Stimulated activated naive CD4-positive, alpha-beta T cell treated with Interleukin-2 at 50 U/mL for 16 hours (primary cell): Measurements from ENCODE around the gene BMP5.

Source experiments
- DNase-seq: peaks from one replicate; lab custom pipeline; 2025; lab: John Stamatoyannopoulos, UW

Gene BMP5

GRCh38 chr6:55811074-55811473 is 64.3 kb downstream of the BMP5 start:
- DNase-seq, result no peak

GRCh38 chr6:55802259-55802658 is 73.1 kb downstream of the BMP5 start:
- DNase-seq, result no peak

- no peak for DNase-seq
Observed at GRCh38 chr6:55798571-55798970, 76.8 kb downstream of the BMP5 start.

GRCh38 chr6:55794136-55794812 is 81.1 kb downstream of the BMP5 start:
- DNase-seq, result no peak

- no peak for DNase-seq
Observed at GRCh38 chr6:55785273-55785672, 90.1 kb downstream of the BMP5 start.

GRCh38 chr6:55782275-55782674 is 93.1 kb downstream of the BMP5 start:
- DNase-seq, result no peak

GRCh38 chr6:55778705-55779104 is 96.7 kb downstream of the BMP5 start:
- DNase-seq, result no peak

GRCh38 chr6:55777469-55777868 is 97.9 kb downstream of the BMP5 start:
- no peak for DNase-seq

GRCh38 chr6:55776113-55776512 is 99.3 kb downstream of the BMP5 start:
- no peak for DNase-seq

GRCh38 chr6:55775029-55775318 is 100.4 kb downstream of the BMP5 start:
- DNase-seq, result no peak

- DNase-seq, result no peak
Observed at GRCh38 chr6:55774286-55775028, 100.9 kb downstream of the BMP5 start.

- DNase-seq, result no peak
Observed at GRCh38 chr6:55773620-55774216, 101.7 kb downstream of the BMP5 start.

GRCh38 chr6:55772730-55773129 is 102.7 kb downstream of the BMP5 start:
- DNase-seq, result no peak

GRCh38 chr6:55759536-55759935 is 115.9 kb downstream of the BMP5 start:
- no peak for DNase-seq

- no peak for DNase-seq
Observed at GRCh38 chr6:55758156-55758937, 117.0 kb downstream of the BMP5 start.

GRCh38 chr6:55756531-55757031 is 118.8 kb downstream of the BMP5 start:
- DNase-seq, result no peak

GRCh38 chr6:55748880-55749279 is 126.5 kb downstream of the BMP5 start:
- DNase-seq, result no peak

- no peak for DNase-seq
Observed at GRCh38 chr6:55746473-55746872, 128.9 kb downstream of the BMP5 start.

GRCh38 chr6:55734256-55734655 is 141.1 kb downstream of the BMP5 start:
- no peak for DNase-seq

- DNase-seq, result no peak
Observed at GRCh38 chr6:55729665-55730064, 145.7 kb downstream of the BMP5 start.

- DNase-seq, result no peak
Observed at GRCh38 chr6:55726144-55726543, 149.2 kb downstream of the BMP5 start.

- DNase-seq, result no peak
Observed at GRCh38 chr6:55714831-55715230, 160.6 kb downstream of the BMP5 start.

- no peak for DNase-seq
Observed at GRCh38 chr6:55713436-55713835, 162.0 kb downstream of the BMP5 start.
